Measurements from ENCODE around the gene ITPR2. TPM values are rescaled to one million over a fixed set of nuclear protein-coding genes. Genes with fewer than 3 reads are reported as not detected.

ITPR2 gene
- polyA plus RNA-seq, 1 experiment = 3.5 TPM

- no peaks in the 10 kb centered on the region for H3K27me3 ChIP-seq (ENCODE audit: control insufficient read depth, insufficient read depth, low read length)
- no peak for DNase-seq (ENCODE audit: low read depth)
- H3K36me3 ChIP-seq (ENCODE audit: control insufficient read depth, insufficient read depth, low read length) = no peaks in the 10 kb centered on the region
- CTCF ChIA-PET = interaction anchor here (2.1 kb wide), 1 partner anchor 9 kb away, joined by 5 read pairs; no protein-coding TSS in a partner anchor
- H3K4me3 ChIP-seq (ENCODE audit: low read depth, low read length) = no peak overlapping the region
- POLR2A ChIA-PET = no interaction called here
- no peak for TF ChIP-seq CTCF (IDR thresholded peaks at IDR 0.05; ENCODE audit: insufficient read depth, low read depth, low read length)
Measured at GRCh38 chr12:26717757-26718156, 115.2 kb downstream of the ITPR2 start.

GRCh38 chr12:26715232-26715631 lies 117.8 kb downstream of the ITPR2 start:
- CTCF ChIA-PET = interaction anchor here (1.6 kb wide), 1 partner anchor 14 kb away, joined by 6 read pairs; no protein-coding TSS in a partner anchor
- POLR2A ChIA-PET = no interaction called here
- DNase-seq (ENCODE audit: low read depth) = no peak
- no peaks in the 10 kb centered on the region for H3K36me3 ChIP-seq (ENCODE audit: control insufficient read depth, insufficient read depth, low read length)
- no peak for TF ChIP-seq CTCF (IDR thresholded peaks at IDR 0.05; ENCODE audit: insufficient read depth, low read depth, low read length)
- H3K4me3 ChIP-seq (ENCODE audit: low read depth, low read length) = no peak overlapping the region
- H3K27me3 ChIP-seq (ENCODE audit: control insufficient read depth, insufficient read depth, low read length) = no peaks in the 10 kb centered on the region

GRCh38 chr12:26713885-26714383 lies 119.1 kb downstream of the ITPR2 start:
- CTCF ChIA-PET = no interaction called here
- Histone ChIP-seq H3K27me3 (ENCODE audit: control insufficient read depth, insufficient read depth, low read length) (no peaks in the 10 kb centered on the region), H3K4me3 (ENCODE audit: low read depth, low read length) (no peak overlapping the region), H3K36me3 (ENCODE audit: control insufficient read depth, insufficient read depth, low read length) (no peaks in the 10 kb centered on the region)
- POLR2A ChIA-PET = no interaction called here
- TF ChIP-seq CTCF (IDR thresholded peaks at IDR 0.05; ENCODE audit: insufficient read depth, low read depth, low read length) = no peak
- no peak for DNase-seq (ENCODE audit: low read depth)

- no peaks in the 10 kb centered on the region for H3K36me3 ChIP-seq (ENCODE audit: control insufficient read depth, insufficient read depth, low read length)
- TF ChIP-seq CTCF (IDR thresholded peaks at IDR 0.05; ENCODE audit: insufficient read depth, low read depth, low read length) = no peak
- ChIA-PET POLR2A (no interaction called here), CTCF (no interaction called here)
- DNase-seq (ENCODE audit: low read depth) = no peak
- H3K4me3 ChIP-seq (ENCODE audit: low read depth, low read length) = no peak overlapping the region
- no peaks in the 10 kb centered on the region for H3K27me3 ChIP-seq (ENCODE audit: control insufficient read depth, insufficient read depth, low read length)
Measured at GRCh38 chr12:26712892-26713291, 120.1 kb downstream of the ITPR2 start.

- H3K27me3 ChIP-seq (ENCODE audit: control insufficient read depth, insufficient read depth, low read length) = no peaks in the 10 kb centered on the region
- DNase-seq (ENCODE audit: low read depth) = no peak
- CTCF ChIA-PET = interaction anchor here (1.4 kb wide), 1 partner anchor 8 kb away, joined by 3 read pairs; no protein-coding TSS in a partner anchor
- H3K36me3 ChIP-seq (ENCODE audit: control insufficient read depth, insufficient read depth, low read length) = no peaks in the 10 kb centered on the region
- H3K4me3 ChIP-seq (ENCODE audit: low read depth, low read length) = no peak overlapping the region
- POLR2A ChIA-PET = interaction anchor here (0.6 kb wide), 1 partner anchor 9 kb away, joined by 3 read pairs; no protein-coding TSS in a partner anchor
- no peak for TF ChIP-seq CTCF (IDR thresholded peaks at IDR 0.05; ENCODE audit: insufficient read depth, low read depth, low read length)
Measured at GRCh38 chr12:26711569-26711968, 121.4 kb downstream of the ITPR2 start.

All from BJ (cell line).